ENCODE measurements around the gene C22orf15.

GRCh38 chr22:23752090-23752691, 10.6 kb upstream of the C22orf15 start:
- TF ChIP-seq EZH2 (IDR thresholded peaks at IDR 0.05; ENCODE audit: borderline replicate concordance, low read depth, low read length, severe bottlenecking) = no peak
- TF ChIP-seq POLR2A (IDR thresholded peaks at IDR 0.05; ENCODE audit: low read depth, low read length) = no peak
- no peak for TF ChIP-seq CTCF (IDR thresholded peaks at IDR 0.05; ENCODE audit: extremely low read depth in 1 of 2, insufficient read depth in 1 of 2, low read depth in 1 of 2, low read length in 2 of 2)
- no peak for TF ChIP-seq POLR2AphosphoS5 (IDR thresholded peaks at IDR 0.05; ENCODE audit: insufficient read depth, low read depth, low read length)
